OCI-LY1 (cell line): ENCODE data around the gene CRYGN.

Experiments used
- CTCF ChIP-seq: fragments of 200-600 bp; sonication (generic), shearing (Covaris generic); IDR thresholded peaks from 2 replicates; pipeline ENCODE4 v1.5.1; 2017; ENCODE audit warnings: mild to moderate bottlenecking, antibody characterized with exemption, low read length, moderate library complexity, mixed read lengths
- EZH2 ChIP-seq: fragments of 200-600 bp; sonication (generic), shearing (Covaris generic); IDR thresholded peaks from 2 replicates; pipeline ENCODE4 v1.8.0; 2017; ENCODE audit warnings: borderline replicate concordance, mixed run types, mild to moderate bottlenecking, antibody characterized with exemption, low read length, moderate library complexity, mixed read lengths

- TF ChIP-seq CTCF (no peak), EZH2 (no peak)
Measured at GRCh38 chr7:151456276-151456675, 16.3 kb upstream of the CRYGN start.
